Activated CD8-positive, alpha-beta T cell treated with anti-CD3 and anti-CD28 coated beads for 36 hours (primary cell): Measurements from ENCODE around the gene C1orf115. TPM values are rescaled to one million over a fixed set of nuclear protein-coding genes. Genes with fewer than 3 reads are reported as not detected.

Experiments
- ATAC-seq: fragments of 200-7000 bp; cut with Tn5 transposase; one replicate; pipeline ENCODE4 v1.10.0; 2021; ENCODE audit warnings: mild to moderate bottlenecking, moderate library complexity
- CTCF ChIA-PET: fragments of 350-600 bp; sonication (Branson Sonifier 250); formaldehyde crosslinking; loops from one replicate; lab custom pipeline; 2021; ENCODE audit warnings: antibody characterized with exemption; lab: Charles Lee
- POLR2A ChIA-PET: fragments of 350-600 bp; sonication (Branson Sonifier 250); formaldehyde crosslinking; loops from one replicate; lab custom pipeline; 2021; ENCODE audit warnings: antibody characterized with exemption; lab: Charles Lee
- DNase-seq: peaks from one replicate; pipeline ENCODE4 v3.0.0-alpha.2; 2020
- H3K27ac Mint-ChIP-seq: one replicate; pipeline ENCODE4 v1.8.0; 2021; ENCODE audit warnings: mild to moderate bottlenecking, mixed read lengths
- H3K27me3 Mint-ChIP-seq: one replicate; pipeline ENCODE4 v1.8.0; 2021; ENCODE audit warnings: mixed read lengths
- H3K36me3 Mint-ChIP-seq: one replicate; pipeline ENCODE4 v1.8.0; 2021; ENCODE audit warnings: low read depth, mixed read lengths
- H3K4me1 Mint-ChIP-seq: one replicate; pipeline ENCODE4 v1.8.0; 2021; ENCODE audit warnings: low read depth, mixed read lengths
- H3K4me3 Mint-ChIP-seq: one replicate; pipeline ENCODE4 v1.8.0; 2021; ENCODE audit warnings: mild to moderate bottlenecking, moderate library complexity, mixed read lengths
- H3K9me3 Mint-ChIP-seq: one replicate; pipeline ENCODE4 v1.8.0; 2021; ENCODE audit warnings: mixed read lengths
- intact Hi-C: fragments of 100-400 bp; cut with micrococcal nuclease; formaldehyde crosslinking; loops from one replicate; pipeline ENCODE4 v1.10.0; 2022
- total RNA-seq, 2 experiments: library from RNA; stranded (reverse); gene quantifications; one replicate each; pipeline ENCODE4 v1.2.3, GENCODE V29; 2021
- TF ChIP-seq, protein P1 (sequence below): fragments of 200-600 bp; IDR thresholded peaks from one replicate; pipeline ENCODE4 v1.8.0; 2022; ENCODE audit warnings: antibody characterized with exemption, mild to moderate bottlenecking

The C1orf115 gene
- total RNA-seq, 2 experiments from 2014 or later: 0.07 to 0.13 TPM

- DNase-seq: no peak
- intact Hi-C loops: no loop called here
- peaks cover 7% of the 10 kb centered on the region for H3K27me3 Mint-ChIP-seq
- H3K27ac Mint-ChIP-seq: no peak overlapping the region
- ChIA-PET POLR2A (no interaction called here), CTCF (interaction anchor here (2.3 kb wide), 1 partner anchor 36 kb away, joined by 8 read pairs; no protein-coding TSS in a partner anchor)
- H3K9me3 Mint-ChIP-seq: no peaks in the 10 kb centered on the region
- ATAC-seq: no peak
- no peaks in the 10 kb centered on the region for H3K36me3 Mint-ChIP-seq
- H3K4me3 Mint-ChIP-seq: no peak overlapping the region
- TF ChIP-seq, protein P1, sequence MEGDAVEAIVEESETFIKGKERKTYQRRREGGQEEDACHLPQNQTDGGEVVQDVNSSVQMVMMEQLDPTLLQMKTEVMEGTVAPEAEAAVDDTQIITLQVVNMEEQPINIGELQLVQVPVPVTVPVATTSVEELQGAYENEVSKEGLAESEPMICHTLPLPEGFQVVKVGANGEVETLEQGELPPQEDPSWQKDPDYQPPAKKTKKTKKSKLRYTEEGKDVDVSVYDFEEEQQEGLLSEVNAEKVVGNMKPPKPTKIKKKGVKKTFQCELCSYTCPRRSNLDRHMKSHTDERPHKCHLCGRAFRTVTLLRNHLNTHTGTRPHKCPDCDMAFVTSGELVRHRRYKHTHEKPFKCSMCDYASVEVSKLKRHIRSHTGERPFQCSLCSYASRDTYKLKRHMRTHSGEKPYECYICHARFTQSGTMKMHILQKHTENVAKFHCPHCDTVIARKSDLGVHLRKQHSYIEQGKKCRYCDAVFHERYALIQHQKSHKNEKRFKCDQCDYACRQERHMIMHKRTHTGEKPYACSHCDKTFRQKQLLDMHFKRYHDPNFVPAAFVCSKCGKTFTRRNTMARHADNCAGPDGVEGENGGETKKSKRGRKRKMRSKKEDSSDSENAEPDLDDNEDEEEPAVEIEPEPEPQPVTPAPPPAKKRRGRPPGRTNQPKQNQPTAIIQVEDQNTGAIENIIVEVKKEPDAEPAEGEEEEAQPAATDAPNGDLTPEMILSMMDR: no peak
- H3K4me1 Mint-ChIP-seq: no peaks in the 10 kb centered on the region
These were observed 6.7 kb downstream of the C1orf115 start for GRCh38 chr1:220696863-220697231.

DNA sequence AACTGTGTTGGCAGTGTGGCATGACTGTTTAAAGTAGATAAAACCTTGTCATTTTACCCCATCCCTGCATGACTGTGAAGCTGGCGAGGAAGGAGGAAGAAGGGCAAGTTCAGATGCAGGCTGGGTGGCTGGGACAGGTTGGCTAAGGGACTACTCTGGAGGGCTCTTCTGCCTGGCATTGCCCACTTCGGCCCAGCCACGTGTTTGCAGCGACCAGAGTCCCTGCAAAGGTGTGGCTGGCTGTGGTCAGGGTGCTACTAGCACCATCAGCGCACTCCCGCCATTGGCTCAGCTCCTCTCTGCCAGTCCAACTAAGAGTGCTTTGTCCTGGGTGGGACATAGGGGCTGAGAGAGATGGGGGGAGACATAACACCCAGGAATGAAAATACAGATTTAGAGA lies 7.2 kb downstream of the C1orf115 start:
- CTCF ChIA-PET: interaction anchor here (2.3 kb wide), 1 partner anchor 36 kb away, joined by 8 read pairs; no protein-coding TSS in a partner anchor
- intact Hi-C loops: no loop called here
- H3K27me3 Mint-ChIP-seq: peaks cover 11% of the 10 kb centered on the region

DNA sequence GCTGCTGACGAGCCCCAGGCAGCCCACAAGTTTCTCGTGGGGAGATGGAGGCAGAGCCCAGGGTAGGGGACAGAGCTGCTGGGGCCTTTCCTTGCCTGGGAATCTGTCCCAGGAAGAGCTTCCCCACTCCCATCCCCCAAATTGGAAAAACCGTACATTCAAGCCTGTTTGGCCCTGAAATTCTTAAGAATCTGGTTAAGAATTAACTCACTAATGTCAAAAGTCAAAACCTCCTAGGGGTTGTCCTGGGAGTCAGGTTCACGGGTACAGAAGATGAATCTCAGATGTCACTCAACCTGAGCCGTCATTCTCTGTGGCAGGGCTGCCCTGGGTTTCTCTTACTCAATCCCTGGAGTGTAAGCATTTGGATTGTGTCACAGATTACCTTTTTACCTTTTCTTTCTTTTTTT lies 8.4 kb downstream of the C1orf115 start:
- TF ChIP-seq, protein P1: no peak
- Mint-ChIP-seq H3K9me3 (no peaks in the 10 kb centered on the region), H3K36me3 (no peaks in the 10 kb centered on the region), H3K27me3 (peaks cover 10% of the 10 kb centered on the region), H3K4me1 (no peaks in the 10 kb centered on the region), H3K27ac (no peak overlapping the region), H3K4me3 (no peak overlapping the region)
- DNase-seq: no peak
- no peak for ATAC-seq
- ChIA-PET POLR2A (no interaction called here), CTCF (no interaction called here)
- intact Hi-C loops: no loop called here

More for the DNA sequence above, 7.2 kb downstream of the C1orf115 start:
- Mint-ChIP-seq H3K4me3 (no peak overlapping the region), H3K4me1 (no peaks in the 10 kb centered on the region), H3K27ac (no peak overlapping the region), H3K36me3 (no peaks in the 10 kb centered on the region), H3K9me3 (no peaks in the 10 kb centered on the region)
- POLR2A ChIA-PET: no interaction called here
- TF ChIP-seq, protein P1: no peak
- no peak for DNase-seq
- ATAC-seq: no peak

- DNase-seq (no peak), ATAC-seq (no peak)
- no peaks in the 10 kb centered on the region for H3K4me1 Mint-ChIP-seq
- intact Hi-C loops: no loop called here
- no peaks in the 10 kb centered on the region for H3K9me3 Mint-ChIP-seq
- POLR2A ChIA-PET: no interaction called here
- TF ChIP-seq, protein P1: no peak
- CTCF ChIA-PET: no interaction called here
- H3K4me3 Mint-ChIP-seq: no peak overlapping the region
- H3K36me3 Mint-ChIP-seq: no peaks in the 10 kb centered on the region
- peaks cover 10% of the 10 kb centered on the region for H3K27me3 Mint-ChIP-seq
- no peak overlapping the region for H3K27ac Mint-ChIP-seq
These were observed 8.9 kb downstream of the C1orf115 start for GRCh38 chr1:220699044-220699443.

- peaks cover 10% of the 10 kb centered on the region for H3K27me3 Mint-ChIP-seq
- intact Hi-C loops: no loop called here
- no peak overlapping the region for H3K27ac Mint-ChIP-seq
- no peak for DNase-seq
- no peak for ATAC-seq
- POLR2A ChIA-PET: no interaction called here
- CTCF ChIA-PET: interaction anchor here (1.0 kb wide), 1 partner anchor 33 kb away, joined by 3 read pairs; no protein-coding TSS in a partner anchor
- H3K36me3 Mint-ChIP-seq: no peaks in the 10 kb centered on the region
- TF ChIP-seq, protein P1: no peak
- H3K4me3 Mint-ChIP-seq: no peak overlapping the region
- no peaks in the 10 kb centered on the region for H3K9me3 Mint-ChIP-seq
- no peaks in the 10 kb centered on the region for H3K4me1 Mint-ChIP-seq
These were observed 10.5 kb downstream of the C1orf115 start for GRCh38 chr1:220700556-220701179.
